Activated effector memory CD4-positive, alpha-beta T cell treated with anti-CD3 and anti-CD28 coated beads, Interleukin-2, amount 50 U/mL, for 16 hours (primary cell): Measurements from ENCODE around the gene NLRC3.

Experiments used
- DNase-seq: peaks from one replicate; pipeline ENCODE4 v3.0.0-alpha.2; 2020

NLRC3 gene, protein sequence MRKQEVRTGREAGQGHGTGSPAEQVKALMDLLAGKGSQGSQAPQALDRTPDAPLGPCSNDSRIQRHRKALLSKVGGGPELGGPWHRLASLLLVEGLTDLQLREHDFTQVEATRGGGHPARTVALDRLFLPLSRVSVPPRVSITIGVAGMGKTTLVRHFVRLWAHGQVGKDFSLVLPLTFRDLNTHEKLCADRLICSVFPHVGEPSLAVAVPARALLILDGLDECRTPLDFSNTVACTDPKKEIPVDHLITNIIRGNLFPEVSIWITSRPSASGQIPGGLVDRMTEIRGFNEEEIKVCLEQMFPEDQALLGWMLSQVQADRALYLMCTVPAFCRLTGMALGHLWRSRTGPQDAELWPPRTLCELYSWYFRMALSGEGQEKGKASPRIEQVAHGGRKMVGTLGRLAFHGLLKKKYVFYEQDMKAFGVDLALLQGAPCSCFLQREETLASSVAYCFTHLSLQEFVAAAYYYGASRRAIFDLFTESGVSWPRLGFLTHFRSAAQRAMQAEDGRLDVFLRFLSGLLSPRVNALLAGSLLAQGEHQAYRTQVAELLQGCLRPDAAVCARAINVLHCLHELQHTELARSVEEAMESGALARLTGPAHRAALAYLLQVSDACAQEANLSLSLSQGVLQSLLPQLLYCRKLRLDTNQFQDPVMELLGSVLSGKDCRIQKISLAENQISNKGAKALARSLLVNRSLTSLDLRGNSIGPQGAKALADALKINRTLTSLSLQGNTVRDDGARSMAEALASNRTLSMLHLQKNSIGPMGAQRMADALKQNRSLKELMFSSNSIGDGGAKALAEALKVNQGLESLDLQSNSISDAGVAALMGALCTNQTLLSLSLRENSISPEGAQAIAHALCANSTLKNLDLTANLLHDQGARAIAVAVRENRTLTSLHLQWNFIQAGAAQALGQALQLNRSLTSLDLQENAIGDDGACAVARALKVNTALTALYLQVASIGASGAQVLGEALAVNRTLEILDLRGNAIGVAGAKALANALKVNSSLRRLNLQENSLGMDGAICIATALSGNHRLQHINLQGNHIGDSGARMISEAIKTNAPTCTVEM

DNA sequence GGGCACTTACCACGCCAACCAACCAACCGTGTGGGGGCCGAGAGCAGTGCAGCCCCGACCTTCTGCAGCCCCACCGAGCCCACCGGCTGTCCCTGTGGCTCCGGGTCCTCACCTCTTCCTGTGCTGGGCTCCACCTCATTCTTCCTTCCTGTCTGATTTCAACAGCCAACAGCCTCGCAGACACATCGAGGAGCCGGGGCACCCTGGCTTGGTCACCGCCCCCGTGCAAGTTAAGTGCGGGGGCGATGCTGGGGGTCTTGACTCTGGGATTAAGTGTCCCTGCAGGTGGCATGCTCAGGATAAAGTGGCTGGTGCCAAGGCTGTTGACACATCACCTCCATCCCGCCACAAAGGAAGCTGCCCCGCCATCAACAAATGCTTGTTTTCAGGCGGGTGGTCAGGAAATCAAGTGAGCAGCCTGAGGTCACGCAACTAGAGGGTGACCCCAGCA lies at the start of gene NLRC3:
Gene NLRC3, minus strand, starts transcription at position 102 of the 451 bp plus-strand sequence. CDS start 12,367 bp downstream, outside the sequence.
- peak; percentile 77 for DNase-seq

DNA sequence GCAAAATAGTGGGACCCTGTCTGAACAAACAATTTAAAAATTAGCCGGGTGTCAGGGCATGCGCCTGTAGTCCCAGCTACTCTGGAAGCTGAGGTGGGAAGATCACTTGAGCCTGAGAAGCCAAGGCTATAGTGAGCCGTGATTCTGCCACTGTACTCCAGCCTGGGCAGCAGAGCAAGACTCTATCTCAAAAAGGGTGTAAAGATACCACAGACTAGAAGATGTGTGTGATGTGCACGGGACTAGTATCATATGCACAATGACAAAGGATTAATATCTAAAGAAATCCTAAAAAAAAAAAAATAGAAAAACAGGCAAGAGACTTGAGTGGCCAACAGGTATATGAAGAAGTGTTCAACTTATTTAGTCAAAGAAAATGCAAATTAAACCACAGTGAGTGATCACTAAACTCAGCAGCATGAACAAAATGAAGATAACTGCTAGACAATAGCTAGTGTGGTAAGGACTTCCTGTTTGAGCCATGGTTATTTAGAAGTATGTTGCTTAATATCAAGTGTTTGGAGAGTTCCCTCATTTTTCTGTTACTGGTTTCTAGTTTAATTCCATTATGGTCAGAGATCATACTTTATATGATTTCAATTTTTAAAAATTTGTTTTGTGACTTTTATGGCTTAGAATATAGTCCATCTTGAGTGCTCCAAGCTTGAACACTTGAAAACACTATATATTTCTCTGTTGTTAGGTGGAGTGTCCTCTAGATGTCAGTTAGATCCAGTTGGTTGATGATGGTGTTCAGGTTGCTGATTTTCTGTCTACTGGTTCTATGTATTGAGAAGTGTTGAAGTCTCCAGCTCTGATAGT lies 48.9 kb upstream of the NLRC3 start:
- DNase-seq, result no peak

DNA sequence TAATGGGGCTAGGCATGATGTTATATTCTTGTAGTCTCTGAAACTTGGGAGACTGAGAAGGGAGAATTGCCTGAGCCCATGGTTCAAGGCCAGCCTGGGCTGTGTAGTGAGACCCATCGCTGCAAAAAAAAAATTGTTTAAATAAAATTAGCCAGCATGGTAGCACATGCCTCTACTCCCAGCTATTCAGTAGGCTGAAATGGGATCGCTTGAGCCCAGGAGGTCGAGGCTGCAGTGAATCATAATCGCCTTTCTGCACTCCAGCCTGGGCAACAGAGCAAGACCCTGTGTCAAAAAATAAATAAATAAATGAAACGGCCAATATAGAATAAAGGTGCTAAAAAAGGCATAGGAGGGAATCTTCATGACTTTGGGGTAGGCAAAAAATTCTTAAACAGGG lies 48.1 kb upstream of the NLRC3 start:
- no peak for DNase-seq

DNA sequence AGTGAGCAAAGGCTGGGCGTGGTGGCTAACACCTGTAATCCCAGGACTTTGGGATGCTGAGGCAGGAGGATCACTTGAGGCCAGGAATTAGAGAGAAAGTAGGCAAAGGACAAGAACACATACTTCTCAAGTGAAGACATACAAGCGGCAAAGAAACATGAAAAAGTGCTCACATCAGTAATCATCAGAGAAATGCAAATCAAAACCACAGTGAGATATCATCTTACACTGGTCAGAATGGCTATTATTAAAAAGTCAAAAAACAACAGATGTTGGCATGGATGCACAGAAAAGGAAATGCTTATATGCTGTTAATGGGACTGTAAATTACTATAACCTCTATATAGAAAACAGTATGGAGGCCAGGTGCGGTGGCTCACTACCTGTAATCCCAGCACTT lies 46.4 kb upstream of the NLRC3 start:
- no peak for DNase-seq

DNA sequence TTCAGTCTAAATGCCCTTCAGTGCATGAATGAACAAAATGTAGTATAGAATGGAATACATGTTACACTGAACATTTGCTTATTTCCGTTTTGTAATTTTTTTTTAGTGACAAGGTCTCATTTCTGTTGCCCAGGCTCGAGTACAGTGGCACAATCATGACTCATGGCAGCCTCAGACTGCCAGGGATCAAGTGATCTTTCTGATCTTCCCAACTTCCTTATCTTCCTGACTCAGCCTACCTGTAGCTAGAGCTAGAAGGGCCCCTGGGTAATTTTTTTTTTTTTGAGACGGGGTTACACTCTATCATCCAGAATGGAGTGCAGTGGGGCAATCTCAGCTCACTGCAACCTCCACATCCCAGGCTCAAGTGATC lies 41.6 kb upstream of the NLRC3 start:
- DNase-seq, result no peak

DNA sequence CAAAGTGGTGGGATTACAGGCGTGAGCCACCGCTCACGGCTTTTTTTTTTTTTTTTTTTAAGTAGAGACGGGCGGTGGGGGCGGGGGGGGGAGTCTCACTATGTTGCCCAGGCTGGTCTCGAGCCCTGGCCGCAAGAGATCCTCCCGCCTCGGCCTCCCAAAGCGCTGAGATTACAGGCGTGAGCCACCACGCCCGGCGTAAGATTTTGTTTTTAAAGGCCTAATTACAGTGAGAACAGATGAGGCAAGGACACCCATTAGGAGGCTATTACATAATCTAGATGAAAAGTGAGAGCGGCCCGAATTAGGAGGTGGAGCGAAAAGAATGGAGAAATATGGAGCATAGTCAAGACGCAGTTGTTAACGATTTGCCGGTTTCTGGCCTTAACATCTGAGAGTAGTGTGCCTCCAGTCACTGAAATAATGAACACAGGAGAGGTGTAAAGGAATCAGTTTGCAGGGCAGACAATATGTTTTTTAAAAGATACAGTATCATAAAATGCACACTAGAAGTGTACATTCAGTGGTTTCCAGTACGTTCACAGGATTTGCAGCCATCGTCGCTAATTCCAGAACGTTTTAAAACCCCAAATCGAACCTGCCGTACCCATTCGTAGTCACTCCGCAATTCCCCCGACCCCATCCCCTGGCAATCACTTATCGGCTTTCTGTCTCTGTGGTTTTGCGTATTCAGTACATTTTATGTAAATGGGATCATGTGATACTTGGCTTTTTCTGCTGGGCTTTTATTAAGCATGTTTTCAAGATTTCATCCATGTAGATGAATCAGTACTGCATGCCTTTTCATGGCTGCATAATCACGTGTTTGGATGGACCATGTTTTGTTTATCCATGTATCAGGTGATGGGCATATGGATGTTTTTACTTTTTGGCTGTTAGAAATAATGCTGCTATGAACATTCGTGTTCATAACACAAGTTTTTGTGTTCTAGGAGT lies 35.6 kb upstream of the NLRC3 start:
- peak; percentile 55 for DNase-seq

DNA sequence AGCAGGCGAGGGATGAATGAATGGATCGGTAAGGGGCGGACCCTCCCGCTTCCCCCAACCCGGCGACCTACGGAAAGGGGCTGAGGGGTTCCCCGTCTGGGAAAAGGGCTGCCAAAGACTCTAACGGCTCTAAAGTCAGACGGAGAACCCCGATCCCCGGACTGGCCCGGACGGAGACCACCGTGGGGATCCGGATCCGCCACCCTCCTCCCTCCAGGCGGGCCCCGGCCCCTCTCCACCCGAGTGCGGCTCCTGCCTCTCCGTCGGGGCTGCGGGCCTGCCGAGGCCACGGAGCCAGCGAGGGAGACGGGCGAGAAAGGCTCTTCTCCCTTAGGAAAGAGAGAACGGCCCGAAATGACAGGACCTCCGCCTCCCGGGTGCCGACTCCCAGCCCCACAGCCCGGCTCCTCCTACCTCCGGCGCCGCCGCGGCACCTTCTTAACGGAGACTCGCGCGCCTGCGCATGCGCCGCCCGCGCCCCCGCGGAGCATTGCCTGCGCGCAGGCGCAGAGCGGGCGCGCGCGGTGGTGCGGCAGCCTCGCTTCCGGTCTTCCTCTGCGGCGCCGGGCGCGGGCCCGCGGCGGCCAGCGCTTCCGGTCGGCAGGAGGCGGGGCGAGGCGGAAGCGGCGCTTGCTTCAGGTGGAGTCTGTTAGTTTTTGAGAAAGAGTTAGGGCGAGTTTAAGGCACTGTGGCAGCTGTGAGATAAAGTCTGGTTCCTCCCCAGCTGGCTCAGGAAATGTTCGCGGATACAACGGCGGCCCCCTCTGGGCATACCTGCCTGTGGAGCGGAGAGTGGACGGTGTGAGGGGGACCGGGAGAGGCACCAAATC lies 34.2 kb upstream of the NLRC3 start, which contains the start of gene SLX4:
Gene SLX4, minus strand, starts transcription at position 461 of the 830 bp plus-strand sequence. CDS start 2,642 bp downstream, outside the sequence.
- DNase-seq, result peak; percentile 96

DNA sequence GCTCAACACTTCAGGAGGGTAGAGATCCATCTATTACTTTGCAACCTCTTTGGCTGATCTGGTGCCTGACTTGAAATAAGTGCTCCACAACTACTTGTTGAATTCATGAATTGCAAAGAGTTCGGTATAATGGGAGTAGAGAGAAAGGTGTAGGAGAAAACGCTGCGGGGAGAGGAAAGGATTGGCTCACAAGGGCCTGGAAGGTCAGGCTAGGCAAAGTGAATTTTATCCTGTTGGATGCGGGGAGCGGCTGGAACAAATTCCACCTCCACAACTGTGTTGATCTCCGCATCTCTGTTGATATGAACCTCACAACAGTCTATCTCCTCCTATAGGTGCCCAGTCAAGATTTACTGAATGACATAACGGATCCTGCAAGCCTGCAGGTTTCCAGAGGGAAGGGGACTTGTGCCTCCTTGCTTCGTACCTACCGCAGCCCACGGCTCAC lies 33.5 kb upstream of the NLRC3 start:
- no peak for DNase-seq

DNA sequence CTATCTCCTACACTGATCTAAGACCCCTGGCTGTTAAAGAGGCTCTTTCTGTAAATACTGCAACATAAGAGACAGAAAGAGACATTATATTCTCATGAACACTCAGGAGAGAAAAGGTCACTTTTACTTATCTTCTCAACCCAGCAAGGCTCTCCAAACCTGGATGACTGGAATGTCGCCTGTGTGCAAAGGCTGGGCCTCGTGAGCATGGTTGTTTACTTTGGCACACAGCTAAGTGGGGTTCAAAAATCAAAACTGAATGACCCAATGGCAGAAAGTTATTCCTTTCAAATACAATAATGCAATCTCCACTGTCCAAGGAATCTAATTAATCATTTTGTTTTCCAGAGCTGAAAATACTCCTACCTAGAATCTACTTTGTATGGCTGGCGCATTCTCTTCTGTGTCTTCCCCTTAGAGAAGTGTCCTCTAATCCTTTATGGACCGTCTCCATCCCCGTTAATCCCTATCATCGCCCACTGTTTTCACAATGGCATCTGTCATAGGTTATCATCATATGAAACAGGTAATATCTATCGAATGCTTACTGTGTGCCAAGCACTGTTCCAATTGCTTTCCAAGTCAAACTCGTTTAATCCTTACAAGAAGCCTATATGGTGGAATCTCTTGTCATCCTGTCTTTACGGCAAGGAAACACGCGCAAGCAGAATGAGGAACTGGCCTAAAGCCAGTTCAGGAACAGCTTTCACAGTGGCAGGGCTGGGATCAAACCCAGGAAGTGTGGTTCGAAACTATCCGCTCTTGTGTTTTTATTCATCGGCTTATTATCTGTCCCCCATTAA lies 32.9 kb upstream of the NLRC3 start:
- DNase-seq, result peak; percentile 21

DNA sequence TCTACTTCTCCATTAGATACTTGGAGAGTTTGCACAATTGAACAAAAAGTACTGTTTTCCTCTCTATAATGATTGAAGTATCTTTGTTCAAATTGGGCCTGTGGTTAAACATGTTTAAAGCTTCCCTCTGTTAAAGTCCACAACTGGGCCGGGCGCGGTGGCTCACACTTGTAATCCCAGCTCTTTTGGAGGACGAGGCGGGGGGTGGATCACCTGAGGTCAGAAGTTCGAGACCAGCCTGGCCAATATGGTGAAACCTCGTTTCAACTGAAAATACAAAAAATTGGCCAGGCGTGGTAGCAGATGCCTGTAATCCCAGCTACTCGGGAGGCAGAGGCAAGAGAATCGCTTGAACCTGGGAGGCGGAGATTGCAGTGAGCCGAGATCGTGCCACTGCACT lies 31.8 kb upstream of the NLRC3 start:
- DNase-seq, result peak; percentile 33

DNA sequence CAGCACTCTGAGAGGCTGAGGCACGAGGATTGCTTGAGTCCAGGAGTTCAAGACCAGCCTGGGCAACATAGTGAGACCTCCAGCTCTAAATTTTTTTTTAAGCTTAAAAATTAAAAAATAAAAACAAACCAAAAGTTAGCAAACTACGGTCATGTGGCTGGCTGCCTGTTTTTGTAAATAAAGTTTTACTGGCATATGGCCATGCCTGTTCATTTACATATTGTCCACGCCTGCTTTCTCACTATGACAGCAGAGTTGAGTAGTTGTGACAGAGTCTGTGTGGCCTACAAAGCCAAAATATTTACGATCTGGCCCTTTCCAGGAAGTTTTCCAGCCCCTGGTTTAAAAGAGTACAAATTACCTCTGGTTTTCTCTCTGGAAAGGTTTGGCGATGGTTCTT lies 30.9 kb upstream of the NLRC3 start:
- DNase-seq, result no peak

DNA sequence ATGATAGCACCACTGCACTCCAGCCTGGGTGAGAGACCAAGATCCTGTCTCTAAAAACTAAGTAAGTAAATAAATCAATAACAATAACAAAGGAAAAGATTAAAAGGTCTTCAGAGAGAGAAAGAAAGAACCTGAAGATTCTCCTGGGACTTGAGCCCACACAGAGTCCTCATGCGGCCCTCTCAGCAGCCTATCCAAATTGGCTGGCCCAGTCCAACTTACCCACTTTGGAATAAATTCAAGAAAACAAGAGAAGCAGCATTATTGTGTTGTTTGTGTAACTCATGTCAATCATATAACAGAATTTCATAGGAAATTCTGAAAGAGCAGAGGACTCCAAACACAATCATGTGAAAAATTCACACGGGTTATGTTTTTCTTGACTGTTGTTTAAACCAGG lies 30.4 kb upstream of the NLRC3 start:
- peak; percentile 1 for DNase-seq

DNA sequence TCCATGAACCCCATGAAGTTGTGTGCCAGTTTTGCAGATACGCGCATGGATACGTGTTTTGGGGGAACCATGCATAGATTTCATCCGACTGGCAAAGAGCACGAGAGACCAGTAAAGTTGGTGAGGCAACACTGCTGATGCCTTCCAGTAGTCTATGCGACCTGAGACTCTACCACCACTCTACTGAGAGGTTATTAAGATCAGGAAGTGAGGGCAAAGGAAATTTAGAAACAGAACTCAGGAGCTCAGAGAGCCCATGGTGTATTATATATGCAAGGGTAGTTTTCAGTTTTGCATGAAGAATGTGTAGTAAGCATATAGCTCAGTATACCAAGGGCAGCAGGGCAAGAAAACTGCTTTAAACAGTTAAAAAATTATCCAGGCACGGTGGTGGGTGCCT lies 30.0 kb upstream of the NLRC3 start:
- DNase-seq, result peak; percentile 13

DNA sequence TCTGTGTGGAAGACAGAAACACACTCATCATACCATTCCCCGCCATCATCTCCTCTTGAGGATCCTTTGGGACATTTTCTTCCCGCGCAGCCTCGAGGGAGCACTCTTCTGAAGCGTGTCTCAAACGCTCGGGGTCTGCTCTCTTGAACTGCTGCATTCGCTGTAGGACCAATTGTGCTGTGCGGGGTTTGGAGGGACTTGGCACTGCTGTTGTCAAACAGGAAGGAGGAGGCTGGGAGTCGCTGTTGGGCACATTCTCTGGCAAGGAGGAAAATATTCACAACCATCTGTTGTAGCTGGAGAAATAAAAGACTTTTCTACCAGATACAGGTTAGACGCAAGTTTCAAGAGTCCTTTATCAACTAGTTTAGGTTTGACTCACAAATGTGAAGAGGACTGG lies 29.2 kb upstream of the NLRC3 start:
- DNase-seq, result peak; percentile 60

DNA sequence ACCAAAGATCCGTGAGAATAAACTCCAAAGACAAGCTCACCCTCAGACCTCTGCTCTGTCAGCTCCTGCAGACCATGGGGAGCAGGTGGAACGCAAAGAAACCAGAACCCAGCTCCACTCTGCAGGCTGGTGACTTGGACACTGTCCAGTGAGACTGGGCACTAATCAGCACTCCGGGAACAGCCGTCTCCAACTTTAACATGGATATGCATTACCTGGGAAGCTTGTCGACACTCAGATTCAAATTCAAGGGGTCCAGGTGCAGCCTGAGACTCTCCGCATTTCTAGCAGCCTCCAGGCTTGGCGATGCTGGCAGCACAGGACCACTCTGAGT lies 25.1 kb upstream of the NLRC3 start:
- no peak for DNase-seq

DNA sequence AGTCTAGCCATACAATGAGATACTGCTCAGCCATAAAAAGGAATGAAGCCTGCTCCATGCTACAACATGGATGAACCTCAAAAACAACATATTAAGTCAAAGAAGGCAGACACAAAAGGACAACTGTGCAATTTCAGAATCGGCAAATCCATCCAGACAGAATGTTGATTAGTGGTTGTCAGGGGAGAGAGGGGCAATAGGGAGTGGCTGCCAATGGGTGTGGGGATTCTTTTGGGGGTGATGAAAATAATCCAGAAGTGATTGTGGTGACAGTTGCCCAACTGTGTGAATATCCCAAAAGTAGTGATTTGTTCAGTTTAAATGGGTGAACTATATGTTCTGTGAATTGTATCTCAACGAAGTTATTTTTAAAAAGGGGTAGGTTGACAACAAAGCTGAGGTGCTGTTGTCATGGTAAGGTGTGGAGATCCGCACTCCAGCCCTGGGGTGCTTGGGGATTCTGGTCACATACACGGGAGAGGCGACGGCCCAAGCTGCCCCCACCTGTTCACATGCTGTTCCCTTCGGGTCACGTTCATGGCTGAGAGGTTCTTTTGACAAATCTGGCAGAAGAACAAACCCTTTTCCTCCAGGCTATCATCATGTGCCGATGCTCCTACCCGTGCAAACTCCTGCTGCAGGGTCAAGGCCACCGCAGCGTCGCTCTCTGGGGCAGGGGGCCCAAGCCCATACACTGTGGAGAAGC lies 24.6 kb upstream of the NLRC3 start:
- DNase-seq, result no peak

DNA sequence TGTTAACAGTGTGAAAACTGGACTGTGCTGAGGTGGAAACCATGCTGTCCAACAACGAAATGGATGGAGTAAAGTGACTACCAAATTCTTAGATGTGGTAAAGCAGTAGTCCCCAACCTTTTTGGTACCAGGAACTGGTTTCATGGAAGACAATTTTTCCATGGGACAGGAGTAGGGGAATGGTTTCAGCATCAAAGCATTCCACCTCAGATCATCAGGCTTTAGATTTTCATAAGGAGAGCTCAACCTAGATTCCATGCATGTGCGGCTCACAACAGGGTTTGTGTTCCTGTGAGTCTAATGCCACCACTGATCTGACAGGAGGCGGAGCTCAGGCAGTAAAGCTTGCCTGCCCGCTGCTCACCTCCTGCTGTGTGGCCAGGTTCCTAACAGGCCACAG lies 22.7 kb upstream of the NLRC3 start:
- no peak for DNase-seq

DNA sequence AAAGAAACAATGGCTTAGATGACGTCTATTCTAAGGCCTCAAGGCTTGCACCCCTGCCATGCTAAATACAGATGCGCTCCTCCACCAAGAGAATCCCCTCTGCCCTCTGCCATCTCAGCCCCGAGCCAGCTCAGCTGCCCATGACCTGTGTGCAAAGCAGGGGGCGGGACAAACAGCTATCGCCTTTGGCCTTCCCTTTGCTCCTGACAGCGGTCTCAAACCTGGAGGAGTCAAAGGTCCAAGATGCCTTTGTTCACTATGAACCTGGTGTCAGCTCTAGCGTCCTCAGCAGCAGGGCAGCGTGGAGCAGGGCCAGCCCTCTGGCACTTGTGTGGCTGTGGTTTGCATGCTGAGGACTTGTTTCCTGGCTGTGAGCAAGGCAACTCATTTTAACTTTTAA lies 21.9 kb upstream of the NLRC3 start:
- DNase-seq, result no peak

DNA sequence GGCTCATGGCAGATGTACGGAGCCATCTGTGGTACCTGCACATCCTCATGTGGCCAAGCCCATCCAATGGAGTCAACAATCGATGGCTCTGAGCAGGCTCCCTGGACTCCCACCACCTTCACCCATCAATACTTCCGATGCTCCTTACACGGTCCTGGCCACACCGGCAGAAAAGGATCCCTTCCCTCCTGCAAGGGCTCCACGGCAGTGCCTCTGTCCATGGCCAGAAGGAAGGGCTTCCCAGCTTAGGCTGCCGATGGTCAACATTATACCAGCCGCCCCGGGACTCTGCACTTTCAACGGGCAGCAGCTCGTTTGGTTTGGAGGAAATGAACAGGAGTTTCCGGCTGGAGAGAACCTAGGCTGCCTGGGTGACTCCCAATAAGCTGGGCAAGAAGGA lies 21.0 kb upstream of the NLRC3 start:
- DNase-seq, result no peak
